Measurements from ENCODE around the gene ZNF277. TPM values are rescaled to one million over a fixed set of nuclear protein-coding genes. Genes with fewer than 3 reads are reported as not detected.

The ZNF277 gene
- total RNA-seq, 2 donors from 2014 or later = 27.9 to 41.5 TPM

- Histone ChIP-seq H3K27me3 (replicated peaks; ENCODE audit: insufficient read depth) (no peaks in the 10 kb centered on the region), H3K9me3 (no peaks in the 10 kb centered on the region), H3K27ac (no peak overlapping the region), H3K4me3 (no peak overlapping the region), H3K36me3 (no peaks in the 10 kb centered on the region), H3K4me1 (ENCODE audit: control insufficient read depth in 1 of 2, low read depth in 2 of 2) (peaks cover 4 to 13% of the 10 kb centered on the region in 2 donors)
- TF ChIP-seq, protein P1, sequence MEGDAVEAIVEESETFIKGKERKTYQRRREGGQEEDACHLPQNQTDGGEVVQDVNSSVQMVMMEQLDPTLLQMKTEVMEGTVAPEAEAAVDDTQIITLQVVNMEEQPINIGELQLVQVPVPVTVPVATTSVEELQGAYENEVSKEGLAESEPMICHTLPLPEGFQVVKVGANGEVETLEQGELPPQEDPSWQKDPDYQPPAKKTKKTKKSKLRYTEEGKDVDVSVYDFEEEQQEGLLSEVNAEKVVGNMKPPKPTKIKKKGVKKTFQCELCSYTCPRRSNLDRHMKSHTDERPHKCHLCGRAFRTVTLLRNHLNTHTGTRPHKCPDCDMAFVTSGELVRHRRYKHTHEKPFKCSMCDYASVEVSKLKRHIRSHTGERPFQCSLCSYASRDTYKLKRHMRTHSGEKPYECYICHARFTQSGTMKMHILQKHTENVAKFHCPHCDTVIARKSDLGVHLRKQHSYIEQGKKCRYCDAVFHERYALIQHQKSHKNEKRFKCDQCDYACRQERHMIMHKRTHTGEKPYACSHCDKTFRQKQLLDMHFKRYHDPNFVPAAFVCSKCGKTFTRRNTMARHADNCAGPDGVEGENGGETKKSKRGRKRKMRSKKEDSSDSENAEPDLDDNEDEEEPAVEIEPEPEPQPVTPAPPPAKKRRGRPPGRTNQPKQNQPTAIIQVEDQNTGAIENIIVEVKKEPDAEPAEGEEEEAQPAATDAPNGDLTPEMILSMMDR (IDR thresholded peaks at IDR 0.05) = no peak
- ATAC-seq (ENCODE audit: insufficient number of reproducible peaks, low FRiP score, low read depth) (no peak), DNase-seq (ENCODE audit: low spot score) (no peak)
Observed at GRCh38 chr7:112199035-112199655, 7.3 kb upstream of the ZNF277 start.

DNA sequence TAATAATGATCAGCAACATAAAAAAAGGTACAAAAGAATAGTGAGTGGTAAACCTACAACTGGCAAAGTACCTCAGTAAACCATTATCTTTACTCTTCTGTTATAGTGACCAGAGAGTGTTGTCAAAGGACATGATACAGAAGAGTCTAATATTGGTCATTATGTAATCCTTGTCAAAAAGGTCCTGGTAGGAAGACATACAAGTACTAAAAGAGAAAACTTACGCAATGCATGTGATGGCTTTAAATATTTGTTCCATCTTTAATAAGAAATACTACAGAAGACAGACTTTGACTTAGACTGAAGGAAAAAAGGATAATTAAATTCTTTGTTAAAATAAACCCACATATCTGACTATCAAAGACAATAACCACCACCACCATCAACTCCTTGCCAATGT, 6.8 kb upstream of the ZNF277 start:
- H3K36me3 ChIP-seq = no peaks in the 10 kb centered on the region
- no peak overlapping the region for H3K27ac ChIP-seq
- no peak for ATAC-seq (ENCODE audit: insufficient number of reproducible peaks, low FRiP score, low read depth)
- no peaks in the 10 kb centered on the region for H3K27me3 ChIP-seq (replicated peaks; ENCODE audit: insufficient read depth)
- no peak overlapping the region for H3K4me3 ChIP-seq
- TF ChIP-seq, protein P1 (IDR thresholded peaks at IDR 0.05) = no peak
- H3K4me1 ChIP-seq (ENCODE audit: control insufficient read depth in 1 of 2, low read depth in 2 of 2) = peaks cover 4 to 18% of the 10 kb centered on the region in 2 donors
- DNase-seq (ENCODE audit: low spot score) = no peak
- no peaks in the 10 kb centered on the region for H3K9me3 ChIP-seq

DNA sequence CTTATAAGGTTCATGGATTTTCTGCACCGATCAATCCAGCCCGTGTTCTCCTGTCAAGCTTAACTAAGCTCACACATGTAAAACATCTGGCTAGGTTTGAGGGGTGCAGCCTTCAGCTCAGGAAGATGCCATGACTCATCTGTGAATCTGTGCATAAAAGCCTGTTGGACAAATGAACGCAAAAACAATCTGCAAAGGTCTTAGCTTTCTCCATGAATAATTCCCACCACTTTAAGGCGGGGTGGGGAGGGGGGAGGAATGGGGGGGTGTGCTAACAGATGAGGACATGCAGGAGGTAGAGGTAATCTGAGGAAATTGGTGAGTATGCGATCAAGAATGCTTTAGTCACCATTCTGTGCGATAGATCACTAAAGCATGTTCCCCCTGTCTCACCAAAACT, 5.1 kb upstream of the ZNF277 start:
- no peak for ATAC-seq (ENCODE audit: insufficient number of reproducible peaks, low FRiP score, low read depth)
- Histone ChIP-seq H3K4me1 (ENCODE audit: control insufficient read depth in 1 of 2, low read depth in 2 of 2) (peaks cover 4 to 18% of the 10 kb centered on the region in 2 donors), H3K4me3 (no peak overlapping the region), H3K27me3 (replicated peaks; ENCODE audit: insufficient read depth) (no peaks in the 10 kb centered on the region), H3K27ac (no peak overlapping the region), H3K36me3 (no peaks in the 10 kb centered on the region), H3K9me3 (no peaks in the 10 kb centered on the region)
- TF ChIP-seq, protein P1 (IDR thresholded peaks at IDR 0.05) = no peak
- no peak for DNase-seq (ENCODE audit: low spot score)

DNA sequence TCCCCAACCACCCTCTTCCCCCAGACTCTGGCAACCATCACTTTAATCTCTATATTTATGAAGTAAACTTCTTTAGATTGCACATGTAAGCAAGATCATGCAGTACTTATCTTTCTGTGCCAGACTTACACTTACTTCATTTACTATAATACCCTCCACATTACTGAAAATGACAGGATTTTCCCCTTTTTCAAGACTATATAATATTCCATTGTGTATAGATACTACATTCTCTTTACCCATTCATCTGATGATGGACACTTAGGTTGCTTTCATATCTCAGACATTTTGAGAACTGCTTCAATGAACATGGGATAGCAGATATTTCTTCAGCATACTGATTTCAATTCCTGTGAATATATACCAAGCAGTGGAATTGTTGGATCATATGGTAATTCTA, 4.7 kb upstream of the ZNF277 start:
- Histone ChIP-seq H3K36me3 (no peaks in the 10 kb centered on the region), H3K9me3 (no peaks in the 10 kb centered on the region), H3K27me3 (replicated peaks; ENCODE audit: insufficient read depth) (no peaks in the 10 kb centered on the region), H3K4me1 (ENCODE audit: control insufficient read depth in 1 of 2, low read depth in 2 of 2) (peaks cover 4 to 18% of the 10 kb centered on the region in 2 donors), H3K27ac (no peak overlapping the region), H3K4me3 (no peak overlapping the region)
- TF ChIP-seq, protein P1 (IDR thresholded peaks at IDR 0.05) = no peak
- DNase-seq (ENCODE audit: low spot score) (no peak), ATAC-seq (ENCODE audit: insufficient number of reproducible peaks, low FRiP score, low read depth) (no peak)

- ATAC-seq (ENCODE audit: insufficient number of reproducible peaks, low FRiP score, low read depth) (no peak), DNase-seq (ENCODE audit: low spot score) (no peak)
- H3K4me3 ChIP-seq = no peak overlapping the region
- no peaks in the 10 kb centered on the region for H3K27me3 ChIP-seq (replicated peaks; ENCODE audit: insufficient read depth)
- H3K4me1 ChIP-seq (ENCODE audit: control insufficient read depth in 1 of 2, low read depth in 2 of 2) = peaks cover 4 to 26% of the 10 kb centered on the region in 2 donors
- no peaks in the 10 kb centered on the region for H3K9me3 ChIP-seq
- H3K27ac ChIP-seq = no peak overlapping the region
- no peaks in the 10 kb centered on the region for H3K36me3 ChIP-seq
- TF ChIP-seq, protein P1 (IDR thresholded peaks at IDR 0.05) = no peak
Observed at GRCh38 chr7:112202816-112203215, 3.7 kb upstream of the ZNF277 start.
